AG09309 (cell line): Measurements from ENCODE around the gene PJA2.

Experiments
- DNase-seq: peaks from one replicate; pipeline ENCODE4 v3.0.0-alpha.2; 2010; ENCODE audit warnings: low read depth
- H3K4me3 ChIP-seq: 2 replicates; pipeline ENCODE4 v1.5.1; 2011; ENCODE audit warnings: mild to moderate bottlenecking, low read depth, low read length, moderate library complexity; ENCODE audit not compliant: control insufficient read depth
- TF ChIP-seq, protein P1 (sequence below): IDR thresholded peaks from 2 replicates; pipeline ENCODE4 v1.5.1; 2011; ENCODE audit warnings: mild to moderate bottlenecking, low read depth, low read length, inconsistent platforms; ENCODE audit not compliant: insufficient read depth, control insufficient read depth; ENCODE audit errors: missing control alignments

The PJA2 gene

DNA sequence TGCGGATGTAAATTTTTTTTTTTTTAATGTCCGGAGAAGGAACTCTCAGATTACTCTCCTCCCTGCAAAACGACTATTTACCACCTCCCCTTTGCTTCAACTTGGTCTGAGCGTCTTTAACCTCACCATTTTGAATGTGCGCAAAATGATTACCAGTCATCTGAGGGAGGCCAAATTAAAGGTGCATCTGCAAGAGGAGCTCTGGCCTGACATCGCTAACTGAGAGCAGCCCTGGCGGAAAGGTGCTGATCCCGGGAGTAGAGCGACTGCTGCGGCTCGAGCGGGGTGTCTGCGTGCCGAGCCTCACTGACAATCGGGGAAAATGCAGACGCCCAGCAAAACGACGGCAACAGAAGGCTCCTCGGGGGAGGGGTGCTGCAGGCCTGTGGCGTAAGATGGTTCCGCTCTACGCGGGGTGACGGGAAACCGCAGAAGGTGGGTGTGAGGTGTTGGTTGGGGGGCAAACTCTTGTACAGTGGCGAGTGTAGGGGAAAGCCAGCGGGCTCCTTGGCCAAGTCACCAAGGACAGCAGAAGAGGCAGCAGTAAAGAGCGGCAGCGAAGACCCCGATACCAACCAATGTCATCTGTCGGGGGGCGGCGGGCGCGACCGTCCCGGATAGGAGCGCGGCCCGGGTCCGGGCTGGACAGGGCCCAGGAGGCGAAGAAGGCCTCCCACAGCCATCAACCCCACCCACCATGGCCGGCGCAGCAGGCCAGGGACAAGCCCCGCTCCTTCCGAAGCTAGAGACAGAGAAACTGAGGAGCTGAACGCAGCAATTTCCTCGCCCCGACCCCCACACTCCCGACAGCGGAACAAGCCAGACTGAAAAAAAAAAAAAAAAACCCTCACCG lies 557 bp downstream of the PJA2 start:
- DNase-seq, result peak; percentile 41
- TF ChIP-seq, protein P1, sequence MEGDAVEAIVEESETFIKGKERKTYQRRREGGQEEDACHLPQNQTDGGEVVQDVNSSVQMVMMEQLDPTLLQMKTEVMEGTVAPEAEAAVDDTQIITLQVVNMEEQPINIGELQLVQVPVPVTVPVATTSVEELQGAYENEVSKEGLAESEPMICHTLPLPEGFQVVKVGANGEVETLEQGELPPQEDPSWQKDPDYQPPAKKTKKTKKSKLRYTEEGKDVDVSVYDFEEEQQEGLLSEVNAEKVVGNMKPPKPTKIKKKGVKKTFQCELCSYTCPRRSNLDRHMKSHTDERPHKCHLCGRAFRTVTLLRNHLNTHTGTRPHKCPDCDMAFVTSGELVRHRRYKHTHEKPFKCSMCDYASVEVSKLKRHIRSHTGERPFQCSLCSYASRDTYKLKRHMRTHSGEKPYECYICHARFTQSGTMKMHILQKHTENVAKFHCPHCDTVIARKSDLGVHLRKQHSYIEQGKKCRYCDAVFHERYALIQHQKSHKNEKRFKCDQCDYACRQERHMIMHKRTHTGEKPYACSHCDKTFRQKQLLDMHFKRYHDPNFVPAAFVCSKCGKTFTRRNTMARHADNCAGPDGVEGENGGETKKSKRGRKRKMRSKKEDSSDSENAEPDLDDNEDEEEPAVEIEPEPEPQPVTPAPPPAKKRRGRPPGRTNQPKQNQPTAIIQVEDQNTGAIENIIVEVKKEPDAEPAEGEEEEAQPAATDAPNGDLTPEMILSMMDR, result no peak
- H3K4me3 ChIP-seq, result peak overlapping the region; percentile 70

GRCh38 chr5:109407913-109408312 lies 1.9 kb downstream of the PJA2 start:
- H3K4me3 ChIP-seq, result peak overlapping the region; percentile 70
- DNase-seq, result no peak
- TF ChIP-seq, protein P1, result no peak

DNA sequence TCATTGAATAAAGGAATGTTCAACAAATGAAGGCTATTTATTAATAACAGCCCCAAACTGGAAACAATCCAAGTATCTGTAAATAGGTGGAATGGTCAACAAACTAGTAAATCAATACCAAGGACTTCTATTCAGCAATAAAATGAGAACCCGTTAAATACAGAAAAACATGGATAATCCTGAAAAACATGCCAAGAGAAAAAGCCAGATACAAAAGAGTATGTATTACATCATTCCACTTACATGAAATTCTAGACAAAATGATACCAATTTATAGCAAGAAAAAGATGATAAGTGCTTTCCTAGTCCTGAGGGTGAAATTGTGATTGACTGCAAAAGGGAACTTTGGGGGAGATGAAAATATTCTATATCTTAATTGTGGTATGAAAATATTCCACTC lies 3.1 kb downstream of the PJA2 start:
- TF ChIP-seq, protein P1, result no peak
- DNase-seq, result no peak
- no peak overlapping the region for H3K4me3 ChIP-seq

DNA sequence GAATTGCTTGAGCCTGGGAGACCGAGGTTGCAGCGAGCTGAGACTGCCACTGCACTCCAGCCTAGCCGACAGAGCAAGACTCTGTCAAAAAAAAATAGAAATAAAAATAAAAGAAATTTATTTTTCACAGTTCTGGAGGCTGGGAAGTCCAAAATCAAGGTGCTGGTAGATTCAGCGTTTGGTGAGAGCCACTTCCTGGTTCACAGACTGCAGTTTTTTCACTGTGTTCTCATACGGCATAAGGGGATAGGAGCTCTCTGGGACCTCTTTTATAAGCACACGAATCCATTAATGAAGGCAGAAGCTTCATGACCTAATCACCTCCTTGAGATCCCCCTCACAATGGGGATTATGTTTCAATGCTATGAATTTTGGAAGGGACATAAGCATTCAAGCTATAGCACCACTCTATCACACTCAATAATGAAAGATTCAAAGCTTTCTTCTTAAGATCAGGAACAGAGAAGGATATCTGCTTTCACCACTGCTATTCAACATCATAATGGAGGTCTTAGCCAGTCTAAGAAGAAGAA lies 5.3 kb downstream of the PJA2 start:
- TF ChIP-seq, protein P1, result no peak
- no peak overlapping the region for H3K4me3 ChIP-seq
- DNase-seq, result no peak

DNA sequence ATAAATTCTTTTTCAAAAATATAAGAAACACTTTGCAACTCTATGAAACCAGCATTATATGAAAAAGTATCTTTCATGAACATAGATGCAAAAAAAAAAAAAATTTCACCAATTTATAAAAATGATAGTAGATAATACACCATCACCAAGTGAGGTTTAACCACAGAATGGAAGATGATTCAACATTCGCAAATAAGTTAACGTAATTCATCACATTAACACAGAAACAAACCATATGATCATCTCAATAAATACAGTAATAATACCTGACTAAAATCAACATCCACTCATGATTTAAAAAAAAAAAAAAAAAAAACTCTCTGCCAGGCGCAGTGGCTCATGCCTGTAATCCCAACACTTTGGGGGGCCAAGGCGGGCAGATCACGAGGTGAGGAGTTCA lies 6.3 kb downstream of the PJA2 start:
- no peak overlapping the region for H3K4me3 ChIP-seq
- TF ChIP-seq, protein P1, result no peak
- no peak for DNase-seq

GRCh38 chr5:109399092-109399759 lies 10.5 kb downstream of the PJA2 start:
- TF ChIP-seq, protein P1, result no peak
- no peak overlapping the region for H3K4me3 ChIP-seq
- no peak for DNase-seq
